SK-N-SH treated with all-trans-retinoic acid at 6 μM for 48 hours (cell line): ENCODE results near the gene SEL1L3.

Experiments
- ATAC-seq: fragments of 200-7000 bp; cut with Tn5 transposase; 3 replicates; pipeline ENCODE4 v1.9.1; 2020; ENCODE audit warnings: mild to moderate bottlenecking, moderate library complexity
- ARNTL ChIP-seq: fragments of 450-650 bp; formaldehyde crosslinking; IDR thresholded peaks from 2 replicates; pipeline ENCODE4 v1.5.0; 2020; ENCODE audit warnings: low read depth, mild to moderate bottlenecking, moderate library complexity, borderline replicate concordance
- BACH2 ChIP-seq: fragments of 250-450 bp; sonication (Bioruptor Pico); IDR thresholded peaks from 2 replicates; pipeline ENCODE4 v1.9.0; 2021; ENCODE audit warnings: mild to moderate bottlenecking, borderline replicate concordance
- CSDC2 ChIP-seq: fragments of 250-450 bp; sonication (Bioruptor Pico); IDR thresholded peaks from 2 replicates; pipeline ENCODE4 v1.5.0; 2020; ENCODE audit warnings: mild to moderate bottlenecking, moderate library complexity
- ESRRG ChIP-seq: fragments of 250-450 bp; sonication (Bioruptor Pico); IDR thresholded peaks from 2 replicates; pipeline ENCODE4 v1.6.1; 2021; ENCODE audit warnings: mild to moderate bottlenecking
- GLIS3 ChIP-seq: fragments of 250-450 bp; sonication (Bioruptor Pico); IDR thresholded peaks from 2 replicates; pipeline ENCODE4 v1.5.0; 2020; ENCODE audit warnings: mild to moderate bottlenecking, moderate library complexity
- ISL1 ChIP-seq: fragments of 250-450 bp; sonication (Bioruptor Pico); IDR thresholded peaks from 2 replicates; pipeline ENCODE4 v2.1.2; 2022; ENCODE audit warnings: mild to moderate bottlenecking, moderate library complexity
- OSR1 ChIP-seq: fragments of 250-450 bp; sonication (Bioruptor Pico); IDR thresholded peaks from 2 replicates; pipeline ENCODE4 v1.8.0; 2022; ENCODE audit warnings: moderate library complexity, mild to moderate bottlenecking, inconsistent platforms
- PPARA ChIP-seq: fragments of 250-450 bp; sonication (Bioruptor Pico); IDR thresholded peaks from 2 replicates; pipeline ENCODE4 v1.5.0; 2020; ENCODE audit warnings: mild to moderate bottlenecking, borderline replicate concordance
- TCF4 ChIP-seq: fragments of 250-450 bp; sonication (Bioruptor Pico); IDR thresholded peaks from 2 replicates; pipeline ENCODE4 v1.8.0; 2021; ENCODE audit warnings: mild to moderate bottlenecking, moderate library complexity, borderline replicate concordance
- ZC3H10 ChIP-seq: fragments of 250-450 bp; sonication (Bioruptor Pico); IDR thresholded peaks from 2 replicates; pipeline ENCODE4 v1.5.1; 2021; ENCODE audit warnings: mild to moderate bottlenecking, moderate library complexity
- ZFP3 ChIP-seq: fragments of 250-450 bp; sonication (Bioruptor Pico); IDR thresholded peaks from 2 replicates; pipeline ENCODE4 v1.5.0; 2020; ENCODE audit warnings: mild to moderate bottlenecking, moderate library complexity
- ZFP30 ChIP-seq: fragments of 450-650 bp; formaldehyde crosslinking; IDR thresholded peaks from 2 replicates; pipeline ENCODE4 v1.5.0; 2022; ENCODE audit warnings: mild to moderate bottlenecking, moderate library complexity
- ZNF565 ChIP-seq: fragments of 450-650 bp; formaldehyde crosslinking; conservative IDR thresholded peaks from 2 replicates; pipeline ENCODE4 v1.5.0; 2020; ENCODE audit warnings: low read depth, mild to moderate bottlenecking, moderate library complexity
- ZNF8 ChIP-seq: fragments of 450-650 bp; formaldehyde crosslinking; IDR thresholded peaks from 2 replicates; pipeline ENCODE4 v1.5.0; 2020; ENCODE audit warnings: mild to moderate bottlenecking, moderate library complexity
- TF ChIP-seq, protein P1 (sequence below): fragments of 250-450 bp; sonication (Bioruptor Pico); IDR thresholded peaks from 2 replicates; pipeline ENCODE4 v1.5.1; 2021; ENCODE audit warnings: mild to moderate bottlenecking, moderate library complexity
- TF ChIP-seq, protein P2 (sequence below): fragments of 250-450 bp; sonication (Bioruptor Pico); IDR thresholded peaks from 2 replicates; pipeline ENCODE4 v1.8.0; 2021; ENCODE audit warnings: low read depth, mild to moderate bottlenecking, moderate library complexity, borderline replicate concordance
- TF ChIP-seq, protein P3 (sequence below): fragments of 250-450 bp; sonication (Bioruptor Pico); IDR thresholded peaks from 2 replicates; pipeline ENCODE4 v1.5.1; 2020; ENCODE audit warnings: low read depth, mild to moderate bottlenecking, moderate library complexity
- TF ChIP-seq, protein P4 (sequence below): fragments of 250-450 bp; sonication (Bioruptor Pico); IDR thresholded peaks from 2 replicates; pipeline ENCODE4 v1.5.0; 2020; ENCODE audit warnings: mild to moderate bottlenecking, moderate library complexity

The SEL1L3 gene

DNA sequence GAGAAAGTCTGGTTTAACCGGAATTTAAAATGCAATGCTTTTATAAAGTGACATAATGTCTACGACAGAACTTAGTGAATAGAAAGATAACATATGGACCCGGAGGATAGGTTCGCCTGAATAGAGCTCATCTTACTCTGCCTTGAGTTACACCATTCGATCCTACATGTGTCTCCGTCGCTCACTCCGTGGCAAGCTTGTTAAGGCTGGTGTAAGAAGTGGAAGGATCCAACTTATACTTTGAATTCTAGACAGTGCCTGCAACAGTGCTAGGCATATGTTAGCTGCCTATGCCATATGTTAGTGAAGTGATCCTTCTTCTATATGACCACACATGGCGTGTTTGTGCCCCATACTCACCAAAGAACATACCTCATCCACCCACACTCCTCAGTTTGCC, 50.9 kb downstream of the SEL1L3 start:
- TF ChIP-seq PPARA = no peak
- no peak for TF ChIP-seq ARNTL (CRISPR knock-in tag)
- TF ChIP-seq OSR1 (CRISPR knock-in tag) = no peak
- TF ChIP-seq, protein P1, sequence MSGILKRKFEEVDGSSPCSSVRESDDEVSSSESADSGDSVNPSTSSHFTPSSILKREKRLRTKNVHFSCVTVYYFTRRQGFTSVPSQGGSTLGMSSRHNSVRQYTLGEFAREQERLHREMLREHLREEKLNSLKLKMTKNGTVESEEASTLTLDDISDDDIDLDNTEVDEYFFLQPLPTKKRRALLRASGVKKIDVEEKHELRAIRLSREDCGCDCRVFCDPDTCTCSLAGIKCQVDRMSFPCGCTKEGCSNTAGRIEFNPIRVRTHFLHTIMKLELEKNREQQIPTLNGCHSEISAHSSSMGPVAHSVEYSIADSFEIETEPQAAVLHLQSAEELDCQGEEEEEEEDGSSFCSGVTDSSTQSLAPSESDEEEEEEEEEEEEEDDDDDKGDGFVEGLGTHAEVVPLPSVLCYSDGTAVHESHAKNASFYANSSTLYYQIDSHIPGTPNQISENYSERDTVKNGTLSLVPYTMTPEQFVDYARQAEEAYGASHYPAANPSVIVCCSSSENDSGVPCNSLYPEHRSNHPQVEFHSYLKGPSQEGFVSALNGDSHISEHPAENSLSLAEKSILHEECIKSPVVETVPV (CRISPR knock-in tag) = no peak
- TF ChIP-seq, protein P2, sequence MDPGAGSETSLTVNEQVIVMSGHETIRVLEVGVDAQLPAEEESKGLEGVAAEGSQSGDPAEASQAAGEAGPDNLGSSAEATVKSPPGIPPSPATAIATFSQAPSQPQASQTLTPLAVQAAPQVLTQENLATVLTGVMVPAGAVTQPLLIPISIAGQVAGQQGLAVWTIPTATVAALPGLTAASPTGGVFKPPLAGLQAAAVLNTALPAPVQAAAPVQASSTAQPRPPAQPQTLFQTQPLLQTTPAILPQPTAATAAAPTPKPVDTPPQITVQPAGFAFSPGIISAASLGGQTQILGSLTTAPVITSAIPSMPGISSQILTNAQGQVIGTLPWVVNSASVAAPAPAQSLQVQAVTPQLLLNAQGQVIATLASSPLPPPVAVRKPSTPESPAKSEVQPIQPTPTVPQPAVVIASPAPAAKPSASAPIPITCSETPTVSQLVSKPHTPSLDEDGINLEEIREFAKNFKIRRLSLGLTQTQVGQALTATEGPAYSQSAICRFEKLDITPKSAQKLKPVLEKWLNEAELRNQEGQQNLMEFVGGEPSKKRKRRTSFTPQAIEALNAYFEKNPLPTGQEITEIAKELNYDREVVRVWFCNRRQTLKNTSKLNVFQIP (CRISPR knock-in tag) = no peak
- ATAC-seq = no peak

DNA sequence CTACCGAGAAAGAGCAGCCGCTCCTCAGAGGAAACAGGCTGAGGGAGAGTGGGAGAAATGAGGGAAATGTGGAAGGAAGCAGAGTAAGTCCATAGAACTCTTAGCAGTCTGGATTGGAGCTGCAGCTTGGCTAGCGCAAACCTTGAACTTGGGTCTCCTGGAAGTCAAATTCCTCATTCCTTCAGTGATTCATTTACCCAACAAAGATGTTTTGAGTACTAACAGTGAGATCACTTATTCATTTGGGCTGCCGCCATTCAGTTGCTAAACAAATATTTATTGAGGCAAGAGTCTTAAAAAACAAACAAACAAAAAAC, 51.5 kb downstream of the SEL1L3 start:
- no peak for TF ChIP-seq GLIS3 (CRISPR knock-in tag)
- no peak for TF ChIP-seq ZC3H10 (CRISPR knock-in tag)
- TF ChIP-seq, protein P3, sequence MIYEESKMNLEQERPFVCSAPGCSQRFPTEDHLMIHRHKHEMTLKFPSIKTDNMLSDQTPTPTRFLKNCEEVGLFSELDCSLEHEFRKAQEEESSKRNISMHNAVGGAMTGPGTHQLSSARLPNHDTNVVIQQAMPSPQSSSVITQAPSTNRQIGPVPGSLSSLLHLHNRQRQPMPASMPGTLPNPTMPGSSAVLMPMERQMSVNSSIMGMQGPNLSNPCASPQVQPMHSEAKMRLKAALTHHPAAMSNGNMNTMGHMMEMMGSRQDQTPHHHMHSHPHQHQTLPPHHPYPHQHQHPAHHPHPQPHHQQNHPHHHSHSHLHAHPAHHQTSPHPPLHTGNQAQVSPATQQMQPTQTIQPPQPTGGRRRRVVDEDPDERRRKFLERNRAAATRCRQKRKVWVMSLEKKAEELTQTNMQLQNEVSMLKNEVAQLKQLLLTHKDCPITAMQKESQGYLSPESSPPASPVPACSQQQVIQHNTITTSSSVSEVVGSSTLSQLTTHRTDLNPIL = no peak
- TF ChIP-seq, protein P2 (CRISPR knock-in tag) = no peak

DNA sequence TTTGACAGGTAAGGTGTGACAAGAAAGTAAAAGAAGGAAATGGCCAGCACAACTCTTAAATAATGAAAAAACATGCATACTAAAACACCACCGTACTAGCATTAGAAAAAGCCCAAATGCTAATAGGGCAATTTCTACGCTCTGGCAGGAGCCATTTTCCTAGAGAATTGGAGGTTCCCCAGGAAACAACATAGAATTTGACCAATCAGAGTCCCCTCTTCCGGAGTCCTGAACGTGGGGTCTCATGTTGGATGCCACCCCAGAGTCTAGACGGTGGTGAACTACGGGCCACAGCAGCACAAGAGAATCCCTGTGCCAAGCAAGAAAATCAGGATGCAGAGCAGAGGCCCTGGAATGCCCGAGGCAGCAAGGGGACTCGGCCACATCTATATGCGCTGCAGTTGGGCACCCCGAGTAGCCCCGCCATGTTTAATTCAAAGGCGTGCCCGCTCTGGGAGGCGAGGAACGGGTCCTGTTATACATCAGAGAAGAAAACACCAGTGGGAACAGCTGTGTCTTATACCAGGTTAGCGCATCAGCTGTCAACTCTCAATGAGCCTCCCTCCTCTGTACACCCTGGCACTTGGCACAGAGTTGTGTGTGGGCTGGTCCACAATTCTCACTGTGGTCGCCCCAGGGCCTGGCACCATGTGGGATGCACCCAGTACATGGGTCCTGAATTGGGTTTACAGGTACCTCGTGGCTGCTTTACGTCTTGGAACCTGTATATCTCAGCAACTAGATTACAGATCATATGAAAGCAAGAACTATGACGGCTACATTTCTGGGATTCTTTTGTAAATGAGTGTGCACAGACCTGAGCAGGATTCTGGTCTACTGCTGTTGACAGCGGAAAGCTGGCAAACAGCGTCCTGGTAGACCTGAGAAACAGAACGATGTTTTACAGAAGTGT, 52.1 kb downstream of the SEL1L3 start:
- TF ChIP-seq ZFP3 (CRISPR knock-in tag) = no peak
- TF ChIP-seq, protein P1 (CRISPR knock-in tag) = no peak
- ATAC-seq = no peak

More for the DNA sequence above, 51.5 kb downstream of the SEL1L3 start:
- ATAC-seq = no peak

DNA sequence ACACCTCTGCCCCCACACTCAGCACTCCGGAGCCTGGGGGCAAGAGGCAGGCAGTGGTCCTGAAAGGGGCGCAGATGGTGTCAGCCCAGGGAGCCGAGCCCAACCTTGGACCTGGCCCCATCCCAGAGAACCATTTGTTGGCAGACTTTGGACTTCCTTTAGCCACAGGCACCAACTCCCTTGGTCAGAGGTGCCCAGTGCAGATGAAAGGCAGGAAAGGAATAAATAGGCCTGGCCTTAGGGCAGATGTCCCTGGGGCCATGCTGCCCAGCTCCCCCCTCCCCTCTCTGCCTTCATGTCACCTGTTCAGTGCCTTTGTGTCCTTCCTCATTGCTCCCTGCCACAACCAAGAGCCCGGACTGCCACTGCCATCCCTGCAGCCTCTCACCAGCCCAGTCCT, 52.8 kb downstream of the SEL1L3 start:
- ATAC-seq = no peak
- TF ChIP-seq, protein P3 = no peak
- TF ChIP-seq ISL1 (CRISPR knock-in tag) (no peak), TCF4 (CRISPR knock-in tag) (no peak), ZFP30 (CRISPR knock-in tag) (no peak), ESRRG (CRISPR knock-in tag) (no peak), GLIS3 (CRISPR knock-in tag) (no peak), ZFP3 (CRISPR knock-in tag) (no peak), ZC3H10 (CRISPR knock-in tag) (no peak), CSDC2 (CRISPR knock-in tag) (no peak), ZNF8 (CRISPR knock-in tag) (no peak), ARNTL (CRISPR knock-in tag) (no peak), PPARA (no peak), ZNF565 (CRISPR knock-in tag) (no peak), OSR1 (CRISPR knock-in tag) (no peak), BACH2 (CRISPR knock-in tag) (no peak)
- TF ChIP-seq, protein P2 (CRISPR knock-in tag) = no peak
- TF ChIP-seq, protein P4, sequence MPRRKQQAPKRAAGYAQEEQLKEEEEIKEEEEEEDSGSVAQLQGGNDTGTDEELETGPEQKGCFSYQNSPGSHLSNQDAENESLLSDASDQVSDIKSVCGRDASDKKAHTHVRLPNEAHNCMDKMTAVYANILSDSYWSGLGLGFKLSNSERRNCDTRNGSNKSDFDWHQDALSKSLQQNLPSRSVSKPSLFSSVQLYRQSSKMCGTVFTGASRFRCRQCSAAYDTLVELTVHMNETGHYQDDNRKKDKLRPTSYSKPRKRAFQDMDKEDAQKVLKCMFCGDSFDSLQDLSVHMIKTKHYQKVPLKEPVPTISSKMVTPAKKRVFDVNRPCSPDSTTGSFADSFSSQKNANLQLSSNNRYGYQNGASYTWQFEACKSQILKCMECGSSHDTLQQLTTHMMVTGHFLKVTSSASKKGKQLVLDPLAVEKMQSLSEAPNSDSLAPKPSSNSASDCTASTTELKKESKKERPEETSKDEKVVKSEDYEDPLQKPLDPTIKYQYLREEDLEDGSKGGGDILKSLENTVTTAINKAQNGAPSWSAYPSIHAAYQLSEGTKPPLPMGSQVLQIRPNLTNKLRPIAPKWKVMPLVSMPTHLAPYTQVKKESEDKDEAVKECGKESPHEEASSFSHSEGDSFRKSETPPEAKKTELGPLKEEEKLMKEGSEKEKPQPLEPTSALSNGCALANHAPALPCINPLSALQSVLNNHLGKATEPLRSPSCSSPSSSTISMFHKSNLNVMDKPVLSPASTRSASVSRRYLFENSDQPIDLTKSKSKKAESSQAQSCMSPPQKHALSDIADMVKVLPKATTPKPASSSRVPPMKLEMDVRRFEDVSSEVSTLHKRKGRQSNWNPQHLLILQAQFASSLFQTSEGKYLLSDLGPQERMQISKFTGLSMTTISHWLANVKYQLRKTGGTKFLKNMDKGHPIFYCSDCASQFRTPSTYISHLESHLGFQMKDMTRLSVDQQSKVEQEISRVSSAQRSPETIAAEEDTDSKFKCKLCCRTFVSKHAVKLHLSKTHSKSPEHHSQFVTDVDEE = no peak
